ENCODE data around the gene KCNMB1. TPM values are rescaled to one million over a fixed set of nuclear protein-coding genes. Genes with fewer than 3 reads are reported as not detected.

The KCNMB1 gene
- total and polyA plus RNA-seq, 2 of the 13 experiments (the other 11 are each of a cell fraction or from before 2014, with no cell fraction given): not detected

DNA sequence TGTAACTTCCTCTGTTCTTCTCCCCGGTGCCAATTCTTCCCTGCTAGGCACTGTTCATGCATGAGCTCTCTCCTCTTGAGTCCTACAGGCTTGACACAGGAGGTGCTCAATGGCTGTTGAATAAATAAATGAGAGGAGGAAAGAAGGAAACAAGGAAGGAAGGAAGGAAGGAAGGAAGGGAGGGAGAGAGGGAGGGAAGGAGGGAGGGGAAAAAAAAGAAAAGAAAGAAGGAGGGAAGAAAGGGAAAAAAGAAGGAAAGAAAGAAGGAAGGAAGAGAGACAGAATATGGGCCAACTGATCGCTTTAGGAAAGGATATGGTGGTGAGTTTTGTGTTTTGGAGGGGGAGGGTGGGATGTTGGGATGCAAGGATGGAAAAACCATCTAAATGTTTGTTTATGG lies 6.4 kb downstream of the KCNMB1 start:
- ChIA-PET POLR2A (no interaction called here), CTCF (ENCODE audit: low intra/inter-chr PET ratio, low total read pairs) (no interaction called here)
- no TSS peak for BruUV-seq (replicated peaks)
- TF ChIP-seq ZNF775 (CRISPR knock-in tag; IDR thresholded peaks at IDR 0.05; ENCODE audit: borderline replicate concordance): no peak
- Histone ChIP-seq H3K27ac (ENCODE audit: extremely low read length, insufficient read depth, low read length) (no peak overlapping the region), H3K9ac (ENCODE audit: insufficient read depth, low read depth, low read length) (no peak overlapping the region), H3K79me2 (ENCODE audit: insufficient read depth, low read length) (no peaks in the 10 kb centered on the region), H3K27me3 (ENCODE audit: control insufficient read depth in 1 of 2, insufficient read depth in 2 of 2, low read length in 2 of 2) (peaks cover 1 to 25% of the 10 kb centered on the region in 2 experiments; a peak in 3 of 5 replicates), H3K36me3 (replicated peaks in 1 of 2; ENCODE audit: control insufficient read depth in 1 of 2, insufficient read depth in 2 of 2, low read length in 2 of 2) (no peaks in the 10 kb centered on the region), H4K20me1 (ENCODE audit: insufficient read depth, low read length) (no peaks in the 10 kb centered on the region), H3K4me2 (ENCODE audit: low read depth, low read length) (no peak overlapping the region), H3K4me3 (replicated peaks in 1 of 3; ENCODE audit: insufficient read depth in 1 of 3, low read depth in 2 of 3, low read length in 3 of 3) (no peak overlapping the region), H3K4me1 (ENCODE audit: insufficient read depth, low read length) (no peaks in the 10 kb centered on the region), H2AFZ (ENCODE audit: low read length) (no peak overlapping the region), H3K9me3 (ENCODE audit: low read length) (no peaks in the 10 kb centered on the region)
- ATAC-seq: no peak
- FAIRE-seq: no peak
- DNase-seq (ENCODE audit: low spot score): no peak
- intact Hi-C loops (cut with micrococcal nuclease; ENCODE audit: unreplicated experiment): no loop called here
- 0% methylated on average over 2 of the region's 2 CpGs for WGBS (ENCODE audit: low lambda C conversion rate)
- in situ Hi-C loops (cut with HindIII; ENCODE audit: extremely low pct_ligation_motif_present, low pct_unique_long_range_greater_than_20kb): no loop called here

DNA sequence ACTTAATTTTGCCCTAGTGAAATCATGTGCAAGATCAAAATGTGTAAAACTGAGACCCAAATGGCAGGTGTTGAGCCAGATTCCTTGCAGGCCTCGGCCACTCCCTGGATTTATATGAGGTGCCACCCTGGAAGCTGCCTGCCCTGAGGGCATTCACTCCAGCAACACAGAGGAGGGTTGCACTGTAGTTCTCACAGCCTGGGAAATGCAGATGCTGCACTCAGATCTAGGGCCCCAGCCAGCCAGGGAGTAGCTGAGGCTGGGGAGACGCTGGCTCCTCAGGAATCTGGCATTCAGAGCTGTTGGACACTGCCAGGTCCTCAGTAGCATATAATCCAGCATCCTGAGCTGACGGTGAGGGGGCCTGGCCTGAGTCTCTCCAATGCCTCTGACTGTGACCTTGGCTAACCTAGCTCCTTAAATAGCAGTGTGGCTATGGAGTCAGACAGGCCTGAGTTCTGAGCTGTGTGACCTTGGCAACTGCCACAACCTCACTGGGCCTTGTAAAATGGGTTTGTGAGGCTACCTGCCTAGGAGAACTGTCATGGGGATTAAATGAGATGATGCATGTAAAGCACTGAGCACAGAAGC lies 8.7 kb downstream of the KCNMB1 start:
- no peak for DNase-seq (ENCODE audit: low spot score)
- H3K4me1 ChIP-seq (ENCODE audit: insufficient read depth, low read length): no peaks in the 10 kb centered on the region
- FAIRE-seq: no peak
- POLR2A ChIA-PET: no interaction called here
- 0% methylated on average over 1 of the region's 3 CpGs for WGBS (ENCODE audit: low lambda C conversion rate)
- in situ Hi-C loops (cut with HindIII; ENCODE audit: extremely low pct_ligation_motif_present, low pct_unique_long_range_greater_than_20kb): no loop called here
- no peak for ATAC-seq
- no peak overlapping the region for H2AFZ ChIP-seq (ENCODE audit: low read length)
- peaks cover 1 to 19% of the 10 kb centered on the region in 2 experiments; a peak in 3 of 5 replicates for H3K27me3 ChIP-seq (ENCODE audit: control insufficient read depth in 1 of 2, insufficient read depth in 2 of 2, low read length in 2 of 2)
- intact Hi-C loops (cut with micrococcal nuclease; ENCODE audit: unreplicated experiment): no loop called here
- H3K9ac ChIP-seq (ENCODE audit: insufficient read depth, low read depth, low read length): no peak overlapping the region
- H3K4me2 ChIP-seq (ENCODE audit: low read depth, low read length): no peak overlapping the region
- no peaks in the 10 kb centered on the region for H3K36me3 ChIP-seq (replicated peaks in 1 of 2; ENCODE audit: control insufficient read depth in 1 of 2, insufficient read depth in 2 of 2, low read length in 2 of 2)
- no peaks in the 10 kb centered on the region for H3K79me2 ChIP-seq (ENCODE audit: insufficient read depth, low read length)
- CTCF ChIA-PET (ENCODE audit: low intra/inter-chr PET ratio, low total read pairs): no interaction called here
- no peak overlapping the region for H3K4me3 ChIP-seq (replicated peaks in 1 of 3; ENCODE audit: insufficient read depth in 1 of 3, low read depth in 2 of 3, low read length in 3 of 3)
- no peaks in the 10 kb centered on the region for H4K20me1 ChIP-seq (ENCODE audit: insufficient read depth, low read length)
- BruUV-seq (replicated peaks): no TSS peak
- no peaks in the 10 kb centered on the region for H3K9me3 ChIP-seq (ENCODE audit: low read length)
- no peak overlapping the region for H3K27ac ChIP-seq (ENCODE audit: extremely low read length, insufficient read depth, low read length)
- TF ChIP-seq ZFYVE20 (CRISPR knock-in tag; IDR thresholded peaks at IDR 0.05; ENCODE audit: borderline replicate concordance, low read depth) (no peak), EP300 (IDR thresholded peaks at IDR 0.05; ENCODE audit: low read depth in 2 of 2, low read length in 2 of 2) (no peak), EP300 (CRISPR knock-in tag; IDR thresholded peaks at IDR 0.05; ENCODE audit: borderline replicate concordance) (no peak), ZNF607 (CRISPR knock-in tag; IDR thresholded peaks at IDR 0.05; ENCODE audit: borderline replicate concordance) (no peak), IRF2 (CRISPR knock-in tag; IDR thresholded peaks at IDR 0.05) (no peak), ZNF292 (CRISPR knock-in tag; IDR thresholded peaks at IDR 0.05; ENCODE audit: borderline replicate concordance, low read depth) (no peak), SP1 (IDR thresholded peaks at IDR 0.05) (no peak), SP1 (CRISPR knock-in tag; IDR thresholded peaks at IDR 0.05) (no peak), MAX (IDR thresholded peaks at IDR 0.05) (no peak), ZMYM2 (CRISPR knock-in tag; IDR thresholded peaks at IDR 0.05) (no peak), U2AF1 (optimal IDR thresholded peaks at IDR 0.05; ENCODE audit: low read depth, low read length) (no peak), ZNF251 (CRISPR knock-in tag; IDR thresholded peaks at IDR 0.05) (no peak)
- TF ChIP-seq, protein P1, sequence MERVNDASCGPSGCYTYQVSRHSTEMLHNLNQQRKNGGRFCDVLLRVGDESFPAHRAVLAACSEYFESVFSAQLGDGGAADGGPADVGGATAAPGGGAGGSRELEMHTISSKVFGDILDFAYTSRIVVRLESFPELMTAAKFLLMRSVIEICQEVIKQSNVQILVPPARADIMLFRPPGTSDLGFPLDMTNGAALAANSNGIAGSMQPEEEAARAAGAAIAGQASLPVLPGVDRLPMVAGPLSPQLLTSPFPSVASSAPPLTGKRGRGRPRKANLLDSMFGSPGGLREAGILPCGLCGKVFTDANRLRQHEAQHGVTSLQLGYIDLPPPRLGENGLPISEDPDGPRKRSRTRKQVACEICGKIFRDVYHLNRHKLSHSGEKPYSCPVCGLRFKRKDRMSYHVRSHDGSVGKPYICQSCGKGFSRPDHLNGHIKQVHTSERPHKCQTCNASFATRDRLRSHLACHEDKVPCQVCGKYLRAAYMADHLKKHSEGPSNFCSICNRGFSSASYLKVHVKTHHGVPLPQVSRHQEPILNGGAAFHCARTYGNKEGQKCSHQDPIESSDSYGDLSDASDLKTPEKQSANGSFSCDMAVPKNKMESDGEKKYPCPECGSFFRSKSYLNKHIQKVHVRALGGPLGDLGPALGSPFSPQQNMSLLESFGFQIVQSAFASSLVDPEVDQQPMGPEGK (CRISPR knock-in tag; IDR thresholded peaks at IDR 0.05): no peak
- TF ChIP-seq, protein P2, sequence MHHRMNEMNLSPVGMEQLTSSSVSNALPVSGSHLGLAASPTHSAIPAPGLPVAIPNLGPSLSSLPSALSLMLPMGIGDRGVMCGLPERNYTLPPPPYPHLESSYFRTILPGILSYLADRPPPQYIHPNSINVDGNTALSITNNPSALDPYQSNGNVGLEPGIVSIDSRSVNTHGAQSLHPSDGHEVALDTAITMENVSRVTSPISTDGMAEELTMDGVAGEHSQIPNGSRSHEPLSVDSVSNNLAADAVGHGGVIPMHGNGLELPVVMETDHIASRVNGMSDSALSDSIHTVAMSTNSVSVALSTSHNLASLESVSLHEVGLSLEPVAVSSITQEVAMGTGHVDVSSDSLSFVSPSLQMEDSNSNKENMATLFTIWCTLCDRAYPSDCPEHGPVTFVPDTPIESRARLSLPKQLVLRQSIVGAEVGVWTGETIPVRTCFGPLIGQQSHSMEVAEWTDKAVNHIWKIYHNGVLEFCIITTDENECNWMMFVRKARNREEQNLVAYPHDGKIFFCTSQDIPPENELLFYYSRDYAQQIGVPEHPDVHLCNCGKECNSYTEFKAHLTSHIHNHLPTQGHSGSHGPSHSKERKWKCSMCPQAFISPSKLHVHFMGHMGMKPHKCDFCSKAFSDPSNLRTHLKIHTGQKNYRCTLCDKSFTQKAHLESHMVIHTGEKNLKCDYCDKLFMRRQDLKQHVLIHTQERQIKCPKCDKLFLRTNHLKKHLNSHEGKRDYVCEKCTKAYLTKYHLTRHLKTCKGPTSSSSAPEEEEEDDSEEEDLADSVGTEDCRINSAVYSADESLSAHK (CRISPR knock-in tag; IDR thresholded peaks at IDR 0.05; ENCODE audit: borderline replicate concordance): no peak
